Activated CD8-positive, alpha-beta memory T cell treated with anti-CD3 and anti-CD28 coated beads for 48 hours (primary cell): ENCODE data around the gene PNLIPRP3.

ENCODE experiments used
- DNase-seq, 3 experiments: peaks; one replicate each; pipeline ENCODE4 v3.0.0-alpha.2; 2020; ENCODE audit warnings: low read depth in 2 of 3, low spot score in 2 of 3

Gene PNLIPRP3

GRCh38 chr10:116450861-116451260 is 23.2 kb downstream of the PNLIPRP3 start:
- no peak for DNase-seq

- no peak for DNase-seq
These were observed 24.2 kb downstream of the PNLIPRP3 start for GRCh38 chr10:116451711-116452337.

DNA sequence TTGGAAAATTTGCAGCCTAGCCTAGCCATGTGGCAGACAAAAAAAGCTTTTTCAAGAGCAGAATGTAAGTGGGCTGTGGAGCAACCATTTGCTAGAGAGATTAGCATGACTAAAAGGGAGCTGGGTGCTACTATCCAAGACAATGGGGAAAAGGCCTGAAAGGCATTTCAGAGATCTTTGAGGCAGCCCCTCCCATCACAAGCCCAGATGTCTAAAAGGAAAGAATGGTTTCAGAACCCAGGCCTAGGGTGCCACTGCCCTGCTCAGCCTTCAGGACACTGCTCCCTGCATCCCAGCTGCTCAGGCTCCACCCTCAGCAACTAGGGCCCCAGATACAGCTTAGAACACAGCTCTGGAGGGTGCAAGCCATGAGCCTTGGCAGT is 24.7 kb downstream of the PNLIPRP3 start:
- no peak for DNase-seq

DNA sequence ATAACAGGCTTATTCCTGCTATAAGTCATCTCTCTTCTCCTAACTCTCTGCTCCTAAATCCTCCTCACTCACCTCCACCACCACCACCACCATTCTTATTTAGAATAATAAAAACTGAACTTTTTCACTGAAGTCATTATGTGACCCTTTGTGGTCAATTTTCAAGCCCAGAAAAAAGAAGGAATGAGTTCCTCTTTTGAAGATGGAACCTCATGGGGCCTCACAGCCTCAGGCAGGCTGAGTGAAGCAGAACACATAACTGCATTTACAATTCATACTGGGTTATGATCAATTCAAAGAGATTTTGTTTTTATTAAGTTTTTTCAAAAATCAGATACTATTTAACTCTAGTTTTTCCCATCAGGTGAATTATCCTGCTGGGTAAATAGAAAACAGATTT is 29.8 kb downstream of the PNLIPRP3 start:
- no peak for DNase-seq

GRCh38 chr10:116460219-116460618 is 32.6 kb downstream of the PNLIPRP3 start:
- no peak for DNase-seq

GRCh38 chr10:116461680-116462079 is 34.0 kb downstream of the PNLIPRP3 start:
- DNase-seq = no peak

DNA sequence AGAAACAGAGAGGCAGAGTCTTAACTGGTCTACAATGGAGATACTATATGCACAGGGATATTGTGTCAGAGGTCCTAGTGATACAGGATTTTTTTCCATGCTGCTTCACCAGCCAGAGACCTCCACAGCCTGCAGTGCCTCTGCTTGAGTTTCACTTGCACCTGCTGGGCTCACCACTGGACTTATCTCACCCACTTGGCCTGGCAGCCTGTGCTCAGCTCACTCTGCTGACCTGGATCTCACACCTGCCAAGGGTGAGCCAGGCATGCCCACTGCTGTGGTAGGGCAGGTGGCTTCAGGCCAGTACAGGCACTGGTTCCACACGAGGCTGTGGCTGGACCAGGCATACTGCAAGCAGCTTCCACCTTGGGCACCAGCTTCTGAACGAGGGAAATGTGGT is 36.6 kb downstream of the PNLIPRP3 start:
- no peak for DNase-seq

DNA sequence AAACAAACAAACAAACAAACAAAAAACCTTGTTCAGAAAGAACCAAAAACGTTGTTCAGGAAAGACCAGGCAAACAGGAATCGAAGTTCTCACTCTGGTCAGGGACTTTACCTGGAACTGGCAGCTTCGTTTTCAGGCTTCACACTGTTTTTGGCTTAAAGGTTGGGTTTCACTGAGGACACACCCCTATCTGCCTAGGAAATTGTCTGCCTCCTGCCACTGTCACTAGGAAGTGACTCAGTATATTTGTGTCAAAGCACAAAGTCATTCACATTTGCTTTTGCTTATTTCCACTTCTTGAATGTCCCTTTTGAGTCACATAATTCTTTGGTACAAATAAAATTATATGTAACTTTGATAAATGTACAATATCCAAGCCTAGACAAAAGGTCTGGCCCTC is 37.9 kb downstream of the PNLIPRP3 start:
- no peak for DNase-seq

DNA sequence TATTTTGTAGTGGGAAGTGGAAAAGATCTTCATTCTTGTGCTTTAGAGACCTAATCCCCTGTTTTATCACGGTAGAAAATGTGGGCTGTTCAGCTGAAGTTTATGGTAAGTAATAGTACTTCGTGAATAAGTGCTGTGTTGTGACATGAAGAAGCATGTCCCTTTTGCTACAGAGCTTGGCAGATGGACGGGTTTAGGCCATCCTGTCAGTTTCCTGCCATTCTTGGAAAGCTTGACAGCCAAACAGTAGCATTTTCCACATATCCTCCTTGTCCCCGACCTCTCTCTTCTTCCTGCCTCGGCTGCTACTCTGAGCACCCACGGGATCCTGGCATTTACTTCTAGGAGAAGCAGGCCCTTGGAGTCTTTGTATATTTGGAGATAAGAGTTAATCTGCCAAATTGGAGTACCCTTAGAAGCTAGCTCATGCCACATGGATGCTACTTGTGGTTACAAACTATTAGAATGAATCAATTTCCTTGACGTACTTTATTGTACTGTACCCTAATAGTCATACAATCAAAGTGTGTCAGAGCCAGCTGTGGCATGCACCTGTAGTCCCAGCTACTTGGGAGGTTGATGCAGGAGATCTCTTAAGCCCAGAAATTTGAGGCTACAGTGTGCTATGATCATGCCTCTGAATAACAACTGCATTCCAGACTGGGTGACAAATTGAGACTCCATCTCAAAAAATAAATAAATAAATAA is 39.2 kb downstream of the PNLIPRP3 start:
- no peak for DNase-seq

DNA sequence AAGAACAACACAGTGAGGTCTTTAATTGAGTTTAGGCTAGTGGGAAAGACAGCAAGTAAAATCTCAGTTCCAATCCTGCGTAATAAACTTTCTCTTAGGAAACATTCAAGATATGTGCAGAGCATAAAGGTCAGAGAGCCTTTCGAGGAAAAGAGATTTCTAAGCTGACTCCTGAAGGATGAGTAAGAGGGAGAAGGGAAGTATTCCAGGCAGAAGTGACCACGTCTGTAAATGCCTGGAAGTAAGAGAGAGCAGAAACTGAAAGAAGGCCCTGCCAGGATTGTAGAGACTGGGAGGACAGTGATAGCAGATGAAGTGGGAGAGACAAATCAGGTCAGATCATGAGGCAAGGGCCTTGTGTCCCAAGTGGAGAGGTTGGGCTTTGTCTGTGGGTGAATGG is 41.8 kb downstream of the PNLIPRP3 start:
- no peak for DNase-seq

- DNase-seq = no peak
These were observed 42.4 kb downstream of the PNLIPRP3 start for GRCh38 chr10:116470071-116470470.

DNA sequence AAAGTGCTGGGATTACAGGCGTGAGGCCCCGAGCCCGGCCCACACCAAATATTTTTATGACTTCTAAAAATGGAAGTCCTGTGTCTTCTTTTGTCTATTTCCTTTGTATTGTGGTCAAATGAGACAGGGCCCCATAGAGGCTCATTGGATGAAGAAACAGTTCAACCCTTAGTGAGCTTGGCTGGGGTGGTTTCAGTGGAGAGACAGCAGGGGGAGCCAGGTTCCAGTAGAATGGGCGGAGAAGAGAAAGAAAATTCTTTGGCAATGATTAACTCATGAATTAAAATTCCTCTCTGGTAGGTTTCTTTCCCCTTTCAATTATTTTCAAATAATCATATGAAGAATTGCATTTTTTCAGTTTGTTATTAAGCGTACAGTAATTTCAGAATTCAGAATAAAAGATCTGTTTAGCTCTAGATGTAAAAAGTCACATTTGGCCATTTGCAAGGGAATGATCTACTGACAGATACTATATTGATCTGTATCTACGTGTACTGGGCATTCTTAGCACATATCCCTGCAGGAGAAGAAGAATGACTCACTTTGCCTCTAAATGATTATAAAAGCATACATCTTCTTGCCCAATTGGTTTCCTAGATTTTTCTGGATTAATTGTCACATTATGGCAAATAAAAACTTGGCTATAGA is 43.2 kb downstream of the PNLIPRP3 start:
- DNase-seq = no peak

DNA sequence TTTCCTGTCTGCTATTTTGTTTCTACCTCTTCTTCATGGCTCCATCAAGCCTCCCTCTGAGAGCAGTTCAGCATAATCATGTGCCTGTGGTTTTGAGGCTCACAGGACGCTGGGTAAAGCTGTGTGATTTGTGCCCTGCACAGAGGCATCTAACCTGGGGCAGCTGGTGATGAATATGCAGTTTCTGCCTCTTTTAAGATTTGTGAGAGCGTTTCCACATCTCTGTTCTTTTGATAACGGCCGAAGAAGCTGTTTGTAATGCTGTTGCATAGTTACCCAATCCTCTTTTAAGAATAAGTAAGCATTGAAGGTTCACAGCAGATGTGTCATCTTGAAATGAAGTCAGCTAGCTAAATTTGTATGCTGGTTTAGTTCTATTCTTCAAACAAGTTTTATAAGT is 45.2 kb downstream of the PNLIPRP3 start:
- no peak for DNase-seq

DNA sequence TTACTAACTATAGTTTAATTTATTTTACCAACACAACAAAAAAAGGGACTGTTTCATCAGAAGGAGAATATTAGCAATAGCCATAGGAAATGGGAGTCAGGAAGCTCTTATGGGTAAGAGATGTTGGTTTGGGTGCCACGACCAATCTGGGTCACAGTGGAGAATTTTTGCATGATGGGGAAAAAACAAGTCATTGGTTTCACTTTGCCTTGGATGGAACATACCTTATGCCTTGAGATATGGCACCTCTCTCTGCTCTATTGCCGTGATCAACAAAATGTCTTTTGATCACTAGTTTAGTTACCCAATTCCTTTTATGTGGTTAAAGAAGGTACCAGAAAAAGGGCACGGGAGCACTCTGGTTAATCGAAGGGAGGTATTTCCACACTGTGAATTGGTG is 48.2 kb downstream of the PNLIPRP3 start:
- DNase-seq = no peak

- no peak for DNase-seq
These were observed 48.8 kb downstream of the PNLIPRP3 start for GRCh38 chr10:116476461-116476860.

DNA sequence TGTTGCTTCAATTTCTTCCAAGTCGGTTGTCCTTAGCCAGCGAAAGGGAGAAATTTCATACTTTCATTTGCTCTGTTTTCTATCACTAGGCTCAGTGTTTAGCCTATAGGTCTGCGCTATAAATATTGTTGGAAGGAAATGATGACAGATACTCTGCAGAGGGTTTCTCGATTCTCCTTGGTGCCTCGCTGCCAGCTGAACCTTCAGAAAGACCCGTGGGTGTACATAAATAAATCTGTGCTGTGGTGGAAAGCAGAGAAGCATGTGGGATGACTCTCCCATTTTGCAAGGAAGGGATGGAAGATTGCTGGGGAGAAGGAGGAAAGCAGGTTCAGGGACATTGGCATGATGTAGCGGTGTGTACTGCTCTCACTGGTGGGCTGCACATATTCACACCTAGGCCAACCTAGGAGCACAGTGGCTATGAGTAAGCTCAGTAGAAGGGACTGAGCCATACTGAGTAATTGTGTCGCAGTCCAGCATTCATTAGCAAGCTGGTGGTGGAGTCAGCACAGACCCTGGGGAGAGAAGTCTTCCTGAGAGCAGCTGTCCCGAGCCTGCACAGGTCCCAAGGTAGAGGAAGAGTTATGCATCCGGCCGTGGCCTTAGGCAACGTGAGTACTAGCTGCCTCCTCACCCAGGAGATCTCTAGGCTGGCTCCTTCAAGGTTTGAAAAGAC is 50.5 kb downstream of the PNLIPRP3 start:
- DNase-seq = no peak

GRCh38 chr10:116486770-116487448 is 59.3 kb downstream of the PNLIPRP3 start:
- no peak for DNase-seq

DNA sequence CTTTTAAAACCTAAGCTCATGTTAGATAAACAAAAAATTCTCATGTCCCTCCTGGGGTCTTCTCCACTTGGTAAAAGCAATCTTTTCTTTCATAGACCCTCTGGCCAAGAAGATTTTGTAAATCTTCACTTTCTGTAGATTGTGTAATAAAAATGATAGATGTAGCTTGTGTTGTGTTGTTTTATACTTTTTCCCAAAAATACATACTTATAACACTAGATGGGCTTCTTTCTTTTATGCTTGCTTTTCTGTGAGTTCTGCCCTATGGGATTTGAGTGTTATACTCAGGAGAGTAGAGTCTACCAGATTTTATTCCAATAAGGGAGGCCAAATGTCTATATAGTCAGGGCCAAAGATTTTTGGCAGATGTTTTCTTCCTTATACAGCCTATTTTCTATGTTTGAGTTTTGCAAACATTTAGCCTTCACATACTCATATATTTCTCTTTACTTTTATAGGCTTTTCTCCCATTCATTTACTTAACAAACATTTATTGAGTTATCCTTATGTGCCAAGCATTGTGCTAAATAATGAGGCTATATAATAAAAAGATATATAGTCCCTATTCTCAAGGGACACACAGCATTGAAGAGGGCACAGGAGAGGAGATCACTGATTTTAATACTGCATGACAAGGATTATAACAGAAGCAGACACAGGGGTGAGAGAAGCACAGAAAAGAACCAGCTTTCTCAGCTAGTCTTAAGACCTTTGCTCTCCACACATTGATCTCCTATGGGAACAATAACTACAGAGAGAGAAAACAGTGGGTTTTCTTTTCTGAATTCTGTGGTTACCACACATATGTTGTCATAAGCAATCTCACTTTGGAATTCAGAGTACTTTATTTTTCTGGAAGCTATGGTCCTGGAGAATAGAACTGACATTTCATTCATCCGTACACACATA is 60.1 kb downstream of the PNLIPRP3 start:
- no peak for DNase-seq

- DNase-seq = no peak
These were observed 61.8 kb downstream of the PNLIPRP3 start for GRCh38 chr10:116489460-116489859.

GRCh38 chr10:116490028-116490662 is 62.5 kb downstream of the PNLIPRP3 start:
- no peak for DNase-seq
